GM12892 (cell line): ENCODE data around the gene DLL3.

ENCODE experiments used
- POLR2A ChIP-seq: IDR thresholded peaks from 2 replicates; pipeline ENCODE4 v1.6.1; 2011; ENCODE audit warnings: low read depth, low read length, control low read depth
- POLR2AphosphoS5 ChIP-seq: IDR thresholded peaks from 2 replicates; pipeline ENCODE4 v1.6.1; 2011; ENCODE audit warnings: low read depth, low read length, control low read depth
- TAF1 ChIP-seq: IDR thresholded peaks from 2 replicates; pipeline ENCODE4 v1.6.1; 2011; ENCODE audit warnings: low read depth, mild to moderate bottlenecking, control low read depth, low read length, borderline replicate concordance

DNA sequence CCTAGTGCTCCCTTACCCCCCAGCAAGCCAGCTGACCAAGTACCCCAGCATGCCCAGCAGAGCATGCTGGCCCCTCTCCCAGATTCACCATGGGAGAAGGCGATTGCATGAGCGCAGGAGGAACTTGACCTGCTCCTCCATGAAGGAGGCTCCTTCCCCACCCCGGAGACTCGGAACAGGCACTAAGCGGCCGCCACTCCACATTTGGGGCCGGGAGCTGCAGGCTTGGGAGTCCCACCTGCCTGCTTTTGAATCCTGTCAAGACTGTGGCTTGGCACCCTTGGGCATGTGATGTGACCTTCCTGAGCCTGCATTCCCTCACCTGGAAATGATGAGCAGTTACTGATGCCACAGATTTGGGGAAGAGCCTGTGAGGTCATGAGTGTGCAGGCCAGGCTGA lies 30.8 kb upstream of the DLL3 start:
- TF ChIP-seq POLR2A (no peak), POLR2AphosphoS5 (no peak), TAF1 (no peak)
